ENCODE measurements around the gene ALOX5AP. TPM values are rescaled to one million over a fixed set of nuclear protein-coding genes. Genes with fewer than 3 reads are reported as not detected.

The ALOX5AP gene
- total RNA-seq, 1 donor from 2014 or later: 5.7 TPM

DNA sequence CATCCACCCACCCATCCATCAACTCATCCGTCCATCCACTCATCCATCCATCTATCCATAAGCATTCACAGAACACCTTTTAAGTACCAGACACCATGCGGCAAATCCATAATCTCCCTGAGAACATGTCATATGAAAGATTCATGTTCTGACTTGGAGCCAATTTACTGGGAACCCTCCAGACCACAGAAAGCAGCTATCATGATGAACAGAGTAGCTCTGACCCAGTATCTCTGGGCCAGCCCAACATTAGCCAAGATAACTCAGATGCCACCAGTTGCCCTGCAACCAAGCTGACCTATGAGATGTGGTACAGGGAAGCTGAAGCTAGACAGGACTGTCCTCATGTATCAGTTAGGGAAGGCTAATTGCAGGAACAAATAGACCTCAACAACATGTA lies 51.3 kb downstream of the ALOX5AP start:
- no peak for DNase-seq (ENCODE audit: low spot score in 2 of 2)
- intact Hi-C loops (cut with DNase I): no loop called here
- Histone ChIP-seq H3K9me3 (no peaks in the 10 kb centered on the region), H3K27me3 (no peaks in the 10 kb centered on the region), H3K4me3 (no peak overlapping the region), H3K27ac (no peak overlapping the region), H3K4me1 (no peaks in the 10 kb centered on the region), H3K36me3 (no peaks in the 10 kb centered on the region)
- TF ChIP-seq, protein P1, sequence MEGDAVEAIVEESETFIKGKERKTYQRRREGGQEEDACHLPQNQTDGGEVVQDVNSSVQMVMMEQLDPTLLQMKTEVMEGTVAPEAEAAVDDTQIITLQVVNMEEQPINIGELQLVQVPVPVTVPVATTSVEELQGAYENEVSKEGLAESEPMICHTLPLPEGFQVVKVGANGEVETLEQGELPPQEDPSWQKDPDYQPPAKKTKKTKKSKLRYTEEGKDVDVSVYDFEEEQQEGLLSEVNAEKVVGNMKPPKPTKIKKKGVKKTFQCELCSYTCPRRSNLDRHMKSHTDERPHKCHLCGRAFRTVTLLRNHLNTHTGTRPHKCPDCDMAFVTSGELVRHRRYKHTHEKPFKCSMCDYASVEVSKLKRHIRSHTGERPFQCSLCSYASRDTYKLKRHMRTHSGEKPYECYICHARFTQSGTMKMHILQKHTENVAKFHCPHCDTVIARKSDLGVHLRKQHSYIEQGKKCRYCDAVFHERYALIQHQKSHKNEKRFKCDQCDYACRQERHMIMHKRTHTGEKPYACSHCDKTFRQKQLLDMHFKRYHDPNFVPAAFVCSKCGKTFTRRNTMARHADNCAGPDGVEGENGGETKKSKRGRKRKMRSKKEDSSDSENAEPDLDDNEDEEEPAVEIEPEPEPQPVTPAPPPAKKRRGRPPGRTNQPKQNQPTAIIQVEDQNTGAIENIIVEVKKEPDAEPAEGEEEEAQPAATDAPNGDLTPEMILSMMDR (IDR thresholded peaks at IDR 0.05): no peak

- no peak for DNase-seq (ENCODE audit: low spot score in 2 of 2)
- H3K27me3 ChIP-seq: no peaks in the 10 kb centered on the region
- peaks cover 0 to 7% of the 10 kb centered on the region in 2 donors for H3K4me1 ChIP-seq
- no peak overlapping the region for H3K27ac ChIP-seq
- H3K36me3 ChIP-seq: no peaks in the 10 kb centered on the region
- intact Hi-C loops (cut with DNase I): no loop called here
- H3K4me3 ChIP-seq: no peak overlapping the region
- TF ChIP-seq, protein P1 (IDR thresholded peaks at IDR 0.05): no peak
- no peaks in the 10 kb centered on the region for H3K9me3 ChIP-seq
Observed at GRCh38 chr13:30787738-30788525, 52.6 kb downstream of the ALOX5AP start.

GRCh38 chr13:30789166-30789862 lies 54.0 kb downstream of the ALOX5AP start:
- Histone ChIP-seq H3K9me3 (no peaks in the 10 kb centered on the region), H3K4me3 (no peak overlapping the region), H3K36me3 (no peaks in the 10 kb centered on the region), H3K27ac (no peak overlapping the region), H3K27me3 (no peaks in the 10 kb centered on the region), H3K4me1 (peaks cover 0 to 7% of the 10 kb centered on the region in 2 donors)
- intact Hi-C loops (cut with DNase I): no loop called here
- TF ChIP-seq, protein P1 (IDR thresholded peaks at IDR 0.05): no peak
- DNase-seq (ENCODE audit: low spot score in 2 of 2): no peak

DNA sequence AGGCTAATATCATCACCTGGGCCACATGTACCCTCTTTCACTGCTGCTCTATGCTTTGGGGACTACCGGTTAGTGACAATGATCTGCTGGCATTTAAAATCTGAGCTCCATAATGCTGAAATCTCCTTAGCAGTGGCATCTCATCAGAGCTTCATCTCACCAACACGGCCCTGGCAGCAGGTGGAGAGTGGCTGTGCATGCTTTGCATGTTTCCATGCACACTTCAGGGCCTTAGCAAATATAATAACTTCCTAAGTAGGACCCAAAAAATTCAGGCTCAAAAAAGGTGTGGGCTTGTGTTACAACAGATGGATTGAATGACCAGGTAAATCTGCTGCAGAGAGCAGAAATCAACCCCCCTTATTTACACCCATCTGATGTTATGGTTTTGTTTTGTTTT lies 55.2 kb downstream of the ALOX5AP start:
- no peak overlapping the region for H3K27ac ChIP-seq
- no peaks in the 10 kb centered on the region for H3K9me3 ChIP-seq
- intact Hi-C loops (cut with DNase I): loop anchor here (10.0 kb wide), 1 partner anchor 1196 kb away; the partner anchor contains the start of gene SLC7A1
- DNase-seq (ENCODE audit: low spot score in 2 of 2): no peak
- peaks cover 0 to 7% of the 10 kb centered on the region in 2 donors for H3K4me1 ChIP-seq
- H3K36me3 ChIP-seq: no peaks in the 10 kb centered on the region
- H3K27me3 ChIP-seq: no peaks in the 10 kb centered on the region
- TF ChIP-seq, protein P1 (IDR thresholded peaks at IDR 0.05): no peak
- no peak overlapping the region for H3K4me3 ChIP-seq

- TF ChIP-seq, protein P1 (IDR thresholded peaks at IDR 0.05): no peak
- DNase-seq (ENCODE audit: low spot score in 2 of 2): no peak
- Histone ChIP-seq H3K27me3 (no peaks in the 10 kb centered on the region), H3K9me3 (no peaks in the 10 kb centered on the region), H3K36me3 (no peaks in the 10 kb centered on the region), H3K4me3 (no peak overlapping the region), H3K4me1 (peaks cover 0 to 12% of the 10 kb centered on the region in 2 donors), H3K27ac (no peak overlapping the region)
- intact Hi-C loops (cut with DNase I): loop anchor here (10.0 kb wide), 1 partner anchor 1197 kb away; the partner anchor contains the start of gene SLC7A1
Observed at GRCh38 chr13:30791354-30792001, 56.1 kb downstream of the ALOX5AP start.
